ENCODE measurements around the gene ICOS. TPM values are rescaled to one million over a fixed set of nuclear protein-coding genes. Genes with fewer than 3 reads are reported as not detected.

ICOS gene
- not detected for total RNA-seq
- long read RNA-seq: 0 reads

GRCh38 chr2:203936535-203936934 is at the start of gene ICOS:
Gene ICOS (plus strand): TSS chr2:203936763. CDS start chr2:203936815, 52 bp downstream.
- intact Hi-C loops (cut with DNase I): no loop called here
- DNase-seq (ENCODE audit: low spot score): no peak

GRCh38 chr2:203887677-203888076 is 48.9 kb upstream of the ICOS start:
- no peak for DNase-seq (ENCODE audit: low spot score)
- intact Hi-C loops (cut with DNase I): no loop called here

- intact Hi-C loops (cut with DNase I): no loop called here
- no peak for DNase-seq (ENCODE audit: low spot score)
These were observed 47.0 kb upstream of the ICOS start for GRCh38 chr2:203889542-203889941.

- intact Hi-C loops (cut with DNase I): no loop called here
- no peak for DNase-seq (ENCODE audit: low spot score)
These were observed 46.6 kb upstream of the ICOS start for GRCh38 chr2:203889944-203890343.

GRCh38 chr2:203890733-203891132 is 45.8 kb upstream of the ICOS start:
- intact Hi-C loops (cut with DNase I): no loop called here
- DNase-seq (ENCODE audit: low spot score): no peak

- DNase-seq (ENCODE audit: low spot score): no peak
- intact Hi-C loops (cut with DNase I): no loop called here
These were observed 45.1 kb upstream of the ICOS start for GRCh38 chr2:203891474-203891873.

GRCh38 chr2:203892207-203892606 is 44.4 kb upstream of the ICOS start:
- DNase-seq (ENCODE audit: low spot score): no peak
- intact Hi-C loops (cut with DNase I): no loop called here

GRCh38 chr2:203893401-203893800 is 43.2 kb upstream of the ICOS start:
- DNase-seq (ENCODE audit: low spot score): no peak
- intact Hi-C loops (cut with DNase I): no loop called here

- intact Hi-C loops (cut with DNase I): no loop called here
- DNase-seq (ENCODE audit: low spot score): no peak
These were observed 42.7 kb upstream of the ICOS start for GRCh38 chr2:203893840-203894239.

- intact Hi-C loops (cut with DNase I): no loop called here
- DNase-seq (ENCODE audit: low spot score): no peak
These were observed 42.3 kb upstream of the ICOS start for GRCh38 chr2:203894262-203894661.

- no peak for DNase-seq (ENCODE audit: low spot score)
- intact Hi-C loops (cut with DNase I): no loop called here
These were observed 39.0 kb upstream of the ICOS start for GRCh38 chr2:203897544-203897943.

- intact Hi-C loops (cut with DNase I): no loop called here
- DNase-seq (ENCODE audit: low spot score): no peak
These were observed 37.9 kb upstream of the ICOS start for GRCh38 chr2:203898657-203899056.

GRCh38 chr2:203900253-203900652 is 36.3 kb upstream of the ICOS start:
- intact Hi-C loops (cut with DNase I): loop anchor here (10.0 kb wide), 1 partner anchor 215 kb away; no protein-coding TSS in a partner anchor
- DNase-seq (ENCODE audit: low spot score): no peak

- intact Hi-C loops (cut with DNase I): loop anchor here (10.0 kb wide), 1 partner anchor 219 kb away; no protein-coding TSS in a partner anchor
- no peak for DNase-seq (ENCODE audit: low spot score)
These were observed 32.5 kb upstream of the ICOS start for GRCh38 chr2:203904022-203904421.

GRCh38 chr2:203905656-203906055 is 30.9 kb upstream of the ICOS start:
- intact Hi-C loops (cut with DNase I): loop anchor here (5.0 to 10.0 kb wide), 3 partner anchors 88 to 423 kb away; no protein-coding TSS in a partner anchor
- DNase-seq (ENCODE audit: low spot score): no peak

GRCh38 chr2:203908066-203908796 is 28.3 kb upstream of the ICOS start:
- DNase-seq (ENCODE audit: low spot score): no peak
- intact Hi-C loops (cut with DNase I): loop anchor here (5.0 to 10.0 kb wide), 3 partner anchors 91 to 426 kb away; no protein-coding TSS in a partner anchor

GRCh38 chr2:203908797-203909185 is 27.8 kb upstream of the ICOS start:
- no peak for DNase-seq (ENCODE audit: low spot score)
- intact Hi-C loops (cut with DNase I): loop anchor here (5.0 to 10.0 kb wide), 3 partner anchors 91 to 426 kb away; no protein-coding TSS in a partner anchor

- intact Hi-C loops (cut with DNase I): loop anchor here (5.0 to 10.0 kb wide), 3 partner anchors 92 to 427 kb away; no protein-coding TSS in a partner anchor
- no peak for DNase-seq (ENCODE audit: low spot score)
These were observed 27.1 kb upstream of the ICOS start for GRCh38 chr2:203909261-203909967.

GRCh38 chr2:203909974-203910373 is 26.6 kb upstream of the ICOS start:
- intact Hi-C loops (cut with DNase I): loop anchor here (5.0 to 10.0 kb wide), 4 partner anchors 93 to 675 kb away; partner anchors contain the start of gene CYP20A1
- DNase-seq (ENCODE audit: low spot score): no peak

- intact Hi-C loops (cut with DNase I): loop anchor here (10.0 kb wide), 1 partner anchor 679 kb away; the partner anchor contains the start of gene CYP20A1
- DNase-seq (ENCODE audit: low spot score): no peak
These were observed 22.6 kb upstream of the ICOS start for GRCh38 chr2:203913947-203914346.
